Keratinocyte (primary cell): Measurements from ENCODE around the gene CFAP45. TPM values are rescaled to one million over a fixed set of nuclear protein-coding genes. Genes with fewer than 3 reads are reported as not detected.
A peak's percentile ranks its signal among the peaks of the same experiment; 100 is the strongest.

Experiments
- DNase-seq: peaks from one replicate; pipeline ENCODE4 v3.0.0-alpha.2; 2011; ENCODE audit warnings: low read depth, missing footprints, low spot score
- FAIRE-seq: peaks from 2 replicates; lab custom pipeline; 2011; peaks lifted over from hg19 to GRCh38; lab: Jason Lieb, UNC
- H2AFZ ChIP-seq: 2 replicates; pipeline ENCODE4 v1.6.0; 2012; ENCODE audit warnings: low read length, control low read depth, inconsistent platforms; ENCODE audit not compliant: control insufficient read depth
- H3K27ac ChIP-seq: 2 replicates; pipeline ENCODE4 v1.5.1; 2011; ENCODE audit warnings: low read length; ENCODE audit not compliant: control insufficient read depth, insufficient read depth
- H3K27me3 ChIP-seq: 3 replicates; pipeline ENCODE4 v1.6.0; 2011; ENCODE audit warnings: low read length; ENCODE audit not compliant: control insufficient read depth, insufficient read depth; ENCODE audit errors: extremely low read depth
- H3K36me3 ChIP-seq, 2 experiments: 2 replicates in 1 of 2; 3 replicates in 1 of 2; pipeline ENCODE4 v1.5.1; 2011; ENCODE audit warnings: low read length in 2 of 2, mild to moderate bottlenecking in 1 of 2; ENCODE audit not compliant: control insufficient read depth in 2 of 2, insufficient read depth in 2 of 2; ENCODE audit errors: extremely low read depth in 1 of 2
- H3K4me1 ChIP-seq: 3 replicates; pipeline ENCODE4 v1.5.1; 2011; ENCODE audit warnings: low read length; ENCODE audit not compliant: control insufficient read depth, insufficient read depth; ENCODE audit errors: extremely low read depth
- H3K4me2 ChIP-seq: 3 replicates; pipeline ENCODE4 v1.6.0; 2011; ENCODE audit warnings: low read depth, low read length; ENCODE audit not compliant: control insufficient read depth, insufficient read depth; ENCODE audit errors: extremely low read depth
- H3K4me3 ChIP-seq, 3 experiments: fragments of 200-600 bp in 1 of 3; sonication (generic) in 1 of 3; 2 replicates in 2 of 3; 3 replicates in 1 of 3; pipeline ENCODE4 v1.5.1; 2011 to 2016; ENCODE audit warnings: low read length in 3 of 3, mild to moderate bottlenecking in 3 of 3, control low read depth in 2 of 3, inconsistent platforms in 1 of 3, low read depth in 1 of 3, mixed read lengths in 1 of 3, mixed run types in 1 of 3, moderate library complexity in 1 of 3; ENCODE audit not compliant: control insufficient read depth in 2 of 3, insufficient read depth in 2 of 3; ENCODE audit errors: extremely low read depth in 1 of 3
- H3K79me2 ChIP-seq: 2 replicates; pipeline ENCODE4 v1.6.0; 2012; ENCODE audit warnings: low read length; ENCODE audit not compliant: control insufficient read depth, insufficient read depth
- H3K9ac ChIP-seq: 3 replicates; pipeline ENCODE4 v1.6.0; 2011; ENCODE audit warnings: low read length; ENCODE audit not compliant: control insufficient read depth, insufficient read depth; ENCODE audit errors: extremely low read depth
- H3K9me1 ChIP-seq: 3 replicates; pipeline ENCODE4 v1.6.0; 2011; ENCODE audit warnings: low read length; ENCODE audit not compliant: control insufficient read depth, insufficient read depth; ENCODE audit errors: extremely low read depth
- H3K9me3 ChIP-seq: 2 replicates; pipeline ENCODE4 v1.5.1; 2012; ENCODE audit warnings: low read depth, low read length; ENCODE audit not compliant: control insufficient read depth
- H4K20me1 ChIP-seq: 3 replicates; pipeline ENCODE4 v1.6.0; 2011; ENCODE audit warnings: low read length; ENCODE audit not compliant: control insufficient read depth, insufficient read depth; ENCODE audit errors: extremely low read depth
- EZH2 ChIP-seq: IDR thresholded peaks from one replicate; pipeline ENCODE4 v1.6.1; 2012; ENCODE audit warnings: inconsistent platforms, mild to moderate bottlenecking, low read length, moderate library complexity
- dilution Hi-C: fragments of 300-500 bp; cut with MboI; formaldehyde crosslinking; loops from one replicate; pipeline ENCODE4 v1.7.0; 2020; ENCODE audit warnings: low sequenced_read_pairs; ENCODE audit not compliant: extremely low pct_ligation_motif_present
- polyA plus RNA-seq, 5 experiments: library from polyadenylated mRNA; depleted of rRNA in 3 of 5; stranded (reverse) in 3 of 5; stranded (forward) in 1 of 5; unstranded in 1 of 5; fragments of >200 nt; gene quantifications; 1 replicate in 1 of 5; 2 replicates in 3 of 5; 3 replicates in 1 of 5; pipeline versions ENCODE4 v1.2.1 to v1.2.3, GENCODE V29; 2011 to 2012; ENCODE audit warnings: missing spikeins in 2 of 5, low read depth in 1 of 5, low replicate concordance in 1 of 5
- TF ChIP-seq, protein P1 (sequence below), 3 experiments: IDR thresholded peaks in 1 of 3; conservative IDR thresholded peaks in 1 of 3; optimal IDR thresholded peaks in 1 of 3; 2 replicates in 2 of 3; 3 replicates in 1 of 3; pipeline versions ENCODE3 to v1.5.1; 2011; ENCODE audit warnings: low read length in 3 of 3, mild to moderate bottlenecking in 3 of 3, moderate library complexity in 2 of 3, control low read depth in 1 of 3, inconsistent platforms in 1 of 3; ENCODE audit not compliant: insufficient read depth in 2 of 3; ENCODE audit errors: extremely low read depth in 1 of 3

CFAP45 gene
- polyA plus RNA-seq, 1 donor (not counting 4 experiments of a cell fraction or from before 2014, with no cell fraction given): 2.3 TPM

DNA sequence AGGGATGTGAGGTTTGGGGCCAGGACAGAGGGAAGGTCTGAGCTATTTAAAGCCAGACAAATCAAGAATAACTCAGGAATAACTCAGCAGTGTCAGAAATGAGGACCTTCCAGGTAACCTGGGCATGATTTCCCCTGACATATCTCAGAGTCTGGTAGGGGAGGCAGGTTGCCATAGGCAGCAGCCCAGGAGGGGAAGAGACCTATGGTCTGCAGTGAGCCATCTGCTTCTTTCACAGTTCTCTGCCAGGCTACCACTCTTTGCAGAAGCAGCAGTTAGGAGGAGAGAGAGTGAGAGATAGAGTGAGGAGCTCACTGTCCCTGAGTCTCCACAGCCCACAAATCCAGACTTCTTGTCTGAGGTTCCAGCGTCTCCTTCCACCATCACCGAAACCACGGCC lies 31.2 kb downstream of the CFAP45 start:
- peak; percentile 43 for FAIRE-seq

DNA sequence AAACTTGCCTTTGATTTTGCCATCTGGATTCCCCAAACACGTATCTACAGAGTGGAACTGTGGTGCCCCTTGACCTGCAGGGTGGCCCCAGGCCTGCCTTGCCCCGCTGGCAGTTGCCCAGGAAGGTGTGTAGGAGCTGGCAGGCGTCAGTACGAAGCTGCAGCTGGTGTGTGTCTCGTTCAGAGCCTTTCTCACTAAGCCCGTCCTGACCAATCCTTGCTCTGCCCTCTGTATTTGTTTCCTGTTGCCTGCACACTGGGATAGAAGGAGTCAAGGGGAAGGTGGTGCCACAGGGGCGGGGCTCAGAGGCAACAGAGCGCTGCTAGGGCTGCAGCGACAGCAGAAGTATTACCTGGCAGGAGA lies 32.3 kb downstream of the CFAP45 start:
- no peaks in the 10 kb centered on the region for H4K20me1 ChIP-seq
- no peaks in the 10 kb centered on the region for H3K27me3 ChIP-seq
- TF ChIP-seq, protein P1, sequence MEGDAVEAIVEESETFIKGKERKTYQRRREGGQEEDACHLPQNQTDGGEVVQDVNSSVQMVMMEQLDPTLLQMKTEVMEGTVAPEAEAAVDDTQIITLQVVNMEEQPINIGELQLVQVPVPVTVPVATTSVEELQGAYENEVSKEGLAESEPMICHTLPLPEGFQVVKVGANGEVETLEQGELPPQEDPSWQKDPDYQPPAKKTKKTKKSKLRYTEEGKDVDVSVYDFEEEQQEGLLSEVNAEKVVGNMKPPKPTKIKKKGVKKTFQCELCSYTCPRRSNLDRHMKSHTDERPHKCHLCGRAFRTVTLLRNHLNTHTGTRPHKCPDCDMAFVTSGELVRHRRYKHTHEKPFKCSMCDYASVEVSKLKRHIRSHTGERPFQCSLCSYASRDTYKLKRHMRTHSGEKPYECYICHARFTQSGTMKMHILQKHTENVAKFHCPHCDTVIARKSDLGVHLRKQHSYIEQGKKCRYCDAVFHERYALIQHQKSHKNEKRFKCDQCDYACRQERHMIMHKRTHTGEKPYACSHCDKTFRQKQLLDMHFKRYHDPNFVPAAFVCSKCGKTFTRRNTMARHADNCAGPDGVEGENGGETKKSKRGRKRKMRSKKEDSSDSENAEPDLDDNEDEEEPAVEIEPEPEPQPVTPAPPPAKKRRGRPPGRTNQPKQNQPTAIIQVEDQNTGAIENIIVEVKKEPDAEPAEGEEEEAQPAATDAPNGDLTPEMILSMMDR (optimal IDR thresholded peaks at IDR 0.05 in 1 of 3, IDR thresholded peaks at IDR 0.05 in 1 of 3, conservative IDR thresholded peaks at IDR 0.05 in 1 of 3; ENCODE audit: extremely low read depth in 1 of 3, insufficient read depth in 2 of 3, low read length in 3 of 3): no peak
- no peak for TF ChIP-seq EZH2
- FAIRE-seq (no peak), DNase-seq (no peak)
- H3K79me2 ChIP-seq: no peaks in the 10 kb centered on the region
- H3K9me3 ChIP-seq: no peaks in the 10 kb centered on the region
- H3K4me1 ChIP-seq: peaks cover 68% of the 10 kb centered on the region
- no peak overlapping the region for H3K4me3 ChIP-seq
- H3K4me2 ChIP-seq: peak overlapping the region; percentile 11
- H3K36me3 ChIP-seq: no peaks in the 10 kb centered on the region
- H2AFZ ChIP-seq: no peak overlapping the region
- dilution Hi-C loops: no loop called here
- H3K9ac ChIP-seq: peak overlapping the region; percentile 2
- H3K9me1 ChIP-seq: peaks cover 4% of the 10 kb centered on the region
- H3K27ac ChIP-seq: peak overlapping the region; percentile 62

More for the DNA sequence above, 31.2 kb downstream of the CFAP45 start:
- Histone ChIP-seq H3K9ac (no peak overlapping the region), H2AFZ (no peak overlapping the region), H3K9me3 (no peaks in the 10 kb centered on the region), H3K4me2 (peak overlapping the region; percentile 25), H3K36me3 (no peaks in the 10 kb centered on the region), H3K9me1 (peaks cover 4% of the 10 kb centered on the region), H3K79me2 (no peaks in the 10 kb centered on the region), H3K27ac (peak overlapping the region; percentile 32), H3K27me3 (no peaks in the 10 kb centered on the region), H3K4me3 (no peak overlapping the region), H4K20me1 (no peaks in the 10 kb centered on the region), H3K4me1 (peaks cover 74% of the 10 kb centered on the region)
- TF ChIP-seq, protein P1 (optimal IDR thresholded peaks at IDR 0.05 in 1 of 3, IDR thresholded peaks at IDR 0.05 in 1 of 3, conservative IDR thresholded peaks at IDR 0.05 in 1 of 3; ENCODE audit: extremely low read depth in 1 of 3, insufficient read depth in 2 of 3, low read length in 3 of 3): no peak
- TF ChIP-seq EZH2: no peak
- dilution Hi-C loops: no loop called here
- DNase-seq: no peak
